AG04450 (cell line): ENCODE results near the gene MRRF. TPM values are rescaled to one million over a fixed set of nuclear protein-coding genes. Genes with fewer than 3 reads are reported as not detected.

ENCODE experiments used
- CTCF ChIA-PET: fragments of 300-600, 350-600 bp; formaldehyde crosslinking; extraction: SDS; loops from one replicate; lab custom pipeline; 2022; ENCODE audit warnings: antibody characterized with exemption, inconsistent platforms; lab: Charles Lee
- POLR2A ChIA-PET: fragments of 350-600 bp; formaldehyde crosslinking; extraction: SDS; loops from one replicate; lab custom pipeline; 2021; ENCODE audit warnings: antibody characterized with exemption, inconsistent platforms; lab: Yijun Ruan, JAX
- DNase-seq: peaks from one replicate; pipeline ENCODE4 v3.0.0-alpha.2; 2011; ENCODE audit warnings: low read depth, low spot score
- H3K27ac ChIP-seq: one replicate; pipeline ENCODE4 v1.5.1; 2012; ENCODE audit warnings: low read depth, low read length, control low read depth
- H3K27me3 ChIP-seq: one replicate; pipeline ENCODE4 v1.6.0; 2012; ENCODE audit warnings: low read length; ENCODE audit not compliant: control insufficient read depth, insufficient read depth
- H3K4me3 ChIP-seq: 2 replicates; pipeline ENCODE4 v1.5.1; 2011; ENCODE audit warnings: mild to moderate bottlenecking, low read depth, low read length, control low read depth
- H3K9me3 ChIP-seq: 2 replicates; pipeline ENCODE4 v1.5.1; 2012; ENCODE audit warnings: low read length; ENCODE audit not compliant: control insufficient read depth, insufficient read depth
- CTCF ChIP-seq: IDR thresholded peaks from 2 replicates; pipeline ENCODE4 v1.5.1; 2011; ENCODE audit warnings: low read depth, low read length, control low read depth, inconsistent platforms
- polyA plus RNA-seq: library from polyadenylated mRNA; depleted of rRNA; stranded (reverse); fragments of >200 nt; gene quantifications from 2 replicates; pipeline ENCODE4 v1.2.3, GENCODE V29; 2011

MRRF gene
- polyA plus RNA-seq, 1 experiment, result 50.1 TPM

DNA sequence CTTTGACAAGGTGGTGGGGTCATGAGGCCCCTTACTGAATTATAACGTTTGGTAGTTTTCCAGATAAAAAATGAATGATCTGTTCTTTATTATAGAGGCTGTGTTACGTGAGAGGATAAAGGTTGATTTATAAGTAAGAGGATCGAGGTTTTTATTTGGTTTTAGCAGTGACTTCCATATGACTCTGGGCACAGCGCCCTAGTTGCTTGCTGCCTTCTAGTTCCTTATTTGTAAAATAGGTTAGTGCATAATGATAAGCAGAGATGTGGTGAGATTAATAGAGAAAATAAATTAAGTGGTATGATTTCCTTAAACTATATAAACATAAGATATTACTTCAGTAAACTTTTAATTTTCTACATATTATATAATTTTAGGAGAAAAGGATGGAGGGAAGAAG is 29.8 kb downstream of the MRRF start:
- TF ChIP-seq CTCF, result no peak
- Histone ChIP-seq H3K27ac (no peak overlapping the region), H3K4me3 (no peak overlapping the region), H3K27me3 (no peaks in the 10 kb centered on the region), H3K9me3 (no peaks in the 10 kb centered on the region)
- no peak for DNase-seq
- POLR2A ChIA-PET, result no interaction called here
- CTCF ChIA-PET, result interaction anchor here (0.6 kb wide), 1 partner anchor 27 kb away, joined by 3 read pairs; no protein-coding TSS in a partner anchor

GRCh38 chr9:122297512-122297911 is 32.8 kb downstream of the MRRF start:
- DNase-seq, result no peak
- H3K27me3 ChIP-seq, result no peaks in the 10 kb centered on the region
- ChIA-PET CTCF (interaction anchor here (1.0 kb wide), 1 partner anchor 53 kb away, joined by 3 read pairs; no protein-coding TSS in a partner anchor), POLR2A (no interaction called here)
- H3K9me3 ChIP-seq, result no peaks in the 10 kb centered on the region
- H3K27ac ChIP-seq, result no peak overlapping the region
- no peak overlapping the region for H3K4me3 ChIP-seq
- no peak for TF ChIP-seq CTCF

- no peak overlapping the region for H3K27ac ChIP-seq
- TF ChIP-seq CTCF, result no peak
- H3K9me3 ChIP-seq, result no peaks in the 10 kb centered on the region
- ChIA-PET POLR2A (interaction anchor here (1.3 kb wide), 1 partner anchor 143 kb away, joined by 3 read pairs; no protein-coding TSS in a partner anchor), CTCF (no interaction called here)
- no peaks in the 10 kb centered on the region for H3K27me3 ChIP-seq
- DNase-seq, result no peak
- H3K4me3 ChIP-seq, result no peak overlapping the region
Observed at GRCh38 chr9:122302237-122303093, 37.8 kb downstream of the MRRF start.

GRCh38 chr9:122307061-122307460 is 42.4 kb downstream of the MRRF start:
- ChIA-PET POLR2A (interaction anchor here (1.0 kb wide), 1 partner anchor 521 kb away, joined by 3 read pairs; the partner anchor contains the start of gene PDCL), CTCF (interaction anchor here (1.0 to 1.5 kb wide), 3 partner anchors 43 to 209 kb away, joined by 3 to 8 read pairs (median 5); no protein-coding TSS in a partner anchor)
- Histone ChIP-seq H3K27ac (no peak overlapping the region), H3K9me3 (no peaks in the 10 kb centered on the region), H3K27me3 (no peaks in the 10 kb centered on the region), H3K4me3 (no peak overlapping the region)
- DNase-seq, result no peak
- TF ChIP-seq CTCF, result no peak

GRCh38 chr9:122307925-122308324 is 43.2 kb downstream of the MRRF start:
- no peak for TF ChIP-seq CTCF
- Histone ChIP-seq H3K9me3 (no peaks in the 10 kb centered on the region), H3K27me3 (no peaks in the 10 kb centered on the region), H3K4me3 (no peak overlapping the region), H3K27ac (no peak overlapping the region)
- ChIA-PET POLR2A (interaction anchor here (0.5 to 1.0 kb wide), 2 partner anchors 520 to 552 kb away, joined by 3 read pairs; partner anchors contain the start of gene PDCL), CTCF (interaction anchor here (1.0 kb wide), 1 partner anchor 43 kb away, joined by 3 read pairs; no protein-coding TSS in a partner anchor)
- DNase-seq, result no peak
